HL-60/S4 (cell line): Measurements from ENCODE around the gene CGN.

Experiments used
- in situ Hi-C: fragments of 300-500 bp; cut with MboI; formaldehyde crosslinking; loops from 2 replicates; pipeline ENCODE4 v1.14.3; 2022; ENCODE audit warnings: low sequenced_read_pairs

Gene CGN, protein sequence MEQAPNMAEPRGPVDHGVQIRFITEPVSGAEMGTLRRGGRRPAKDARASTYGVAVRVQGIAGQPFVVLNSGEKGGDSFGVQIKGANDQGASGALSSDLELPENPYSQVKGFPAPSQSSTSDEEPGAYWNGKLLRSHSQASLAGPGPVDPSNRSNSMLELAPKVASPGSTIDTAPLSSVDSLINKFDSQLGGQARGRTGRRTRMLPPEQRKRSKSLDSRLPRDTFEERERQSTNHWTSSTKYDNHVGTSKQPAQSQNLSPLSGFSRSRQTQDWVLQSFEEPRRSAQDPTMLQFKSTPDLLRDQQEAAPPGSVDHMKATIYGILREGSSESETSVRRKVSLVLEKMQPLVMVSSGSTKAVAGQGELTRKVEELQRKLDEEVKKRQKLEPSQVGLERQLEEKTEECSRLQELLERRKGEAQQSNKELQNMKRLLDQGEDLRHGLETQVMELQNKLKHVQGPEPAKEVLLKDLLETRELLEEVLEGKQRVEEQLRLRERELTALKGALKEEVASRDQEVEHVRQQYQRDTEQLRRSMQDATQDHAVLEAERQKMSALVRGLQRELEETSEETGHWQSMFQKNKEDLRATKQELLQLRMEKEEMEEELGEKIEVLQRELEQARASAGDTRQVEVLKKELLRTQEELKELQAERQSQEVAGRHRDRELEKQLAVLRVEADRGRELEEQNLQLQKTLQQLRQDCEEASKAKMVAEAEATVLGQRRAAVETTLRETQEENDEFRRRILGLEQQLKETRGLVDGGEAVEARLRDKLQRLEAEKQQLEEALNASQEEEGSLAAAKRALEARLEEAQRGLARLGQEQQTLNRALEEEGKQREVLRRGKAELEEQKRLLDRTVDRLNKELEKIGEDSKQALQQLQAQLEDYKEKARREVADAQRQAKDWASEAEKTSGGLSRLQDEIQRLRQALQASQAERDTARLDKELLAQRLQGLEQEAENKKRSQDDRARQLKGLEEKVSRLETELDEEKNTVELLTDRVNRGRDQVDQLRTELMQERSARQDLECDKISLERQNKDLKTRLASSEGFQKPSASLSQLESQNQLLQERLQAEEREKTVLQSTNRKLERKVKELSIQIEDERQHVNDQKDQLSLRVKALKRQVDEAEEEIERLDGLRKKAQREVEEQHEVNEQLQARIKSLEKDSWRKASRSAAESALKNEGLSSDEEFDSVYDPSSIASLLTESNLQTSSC

GRCh38 chr1:151510957-151511635 lies at the start of gene CGN:
TSS of gene CGN (plus strand) at chr1:151511387. CDS start at chr1:151518520, 7,133 bp downstream.
- in situ Hi-C loops = no loop called here

- in situ Hi-C loops = no loop called here
Measured at GRCh38 chr1:151461694-151462093, 49.5 kb upstream of the CGN start.

- in situ Hi-C loops = no loop called here
Measured at GRCh38 chr1:151465026-151465425, 46.2 kb upstream of the CGN start.

GRCh38 chr1:151472856-151473731 lies 38.1 kb upstream of the CGN start:
- in situ Hi-C loops = no loop called here

DNA sequence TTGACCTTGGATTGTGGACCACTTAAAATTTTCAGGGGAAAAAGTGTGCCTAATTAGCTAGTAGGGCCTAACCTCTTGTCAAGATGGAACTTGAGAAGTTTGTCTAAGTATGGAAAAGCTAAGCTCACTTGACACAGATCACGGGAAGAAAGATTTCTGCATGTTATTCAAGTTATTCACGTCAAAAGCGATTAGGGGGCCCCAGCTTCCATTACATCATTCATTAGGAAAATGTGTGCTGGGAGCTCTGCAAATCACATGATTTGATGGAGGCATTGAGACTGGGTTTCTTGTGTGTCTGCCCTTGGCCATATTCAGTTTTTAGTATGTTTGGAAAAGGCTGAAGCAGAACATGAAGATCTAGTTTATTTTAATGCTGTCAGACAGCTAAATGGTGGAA lies 36.4 kb upstream of the CGN start:
- in situ Hi-C loops = no loop called here

DNA sequence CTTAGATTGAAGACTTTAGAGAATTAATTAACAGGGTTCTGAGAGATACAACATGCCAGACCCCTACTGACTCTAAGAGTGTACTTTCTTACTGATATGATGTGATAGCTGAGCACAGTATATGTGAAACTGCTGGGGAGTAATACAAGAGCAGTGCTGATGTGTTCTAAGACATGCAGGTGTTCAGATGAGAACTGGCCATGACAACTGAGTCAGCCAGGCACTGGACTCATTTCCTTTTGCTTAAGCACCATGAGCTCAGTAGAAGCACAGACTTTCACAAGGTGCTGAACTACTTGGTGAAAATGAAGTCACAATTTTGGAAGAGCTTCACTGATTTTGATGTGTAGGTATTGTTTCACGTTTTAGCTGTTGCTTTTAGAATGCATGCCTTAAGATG lies 36.0 kb upstream of the CGN start:
- in situ Hi-C loops = no loop called here

DNA sequence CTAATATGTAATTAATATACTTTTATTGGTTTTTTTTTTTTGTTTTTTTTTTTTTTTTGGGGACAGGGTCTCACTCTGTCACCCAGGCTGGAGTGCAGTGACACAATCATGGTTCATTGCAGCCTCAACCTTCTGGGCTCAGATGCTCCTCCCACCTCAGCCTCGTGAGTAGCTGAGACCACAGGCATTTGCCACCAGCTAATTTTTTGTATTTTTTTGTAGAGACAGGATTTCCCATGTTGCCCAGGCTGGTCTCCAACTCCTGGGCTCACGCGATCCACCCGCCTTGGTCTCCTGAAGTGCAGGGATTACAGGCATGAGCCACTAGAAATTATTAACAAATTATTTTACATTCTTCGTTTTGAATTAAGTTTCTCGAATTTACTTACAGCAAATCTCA lies 35.1 kb upstream of the CGN start:
- in situ Hi-C loops = no loop called here

DNA sequence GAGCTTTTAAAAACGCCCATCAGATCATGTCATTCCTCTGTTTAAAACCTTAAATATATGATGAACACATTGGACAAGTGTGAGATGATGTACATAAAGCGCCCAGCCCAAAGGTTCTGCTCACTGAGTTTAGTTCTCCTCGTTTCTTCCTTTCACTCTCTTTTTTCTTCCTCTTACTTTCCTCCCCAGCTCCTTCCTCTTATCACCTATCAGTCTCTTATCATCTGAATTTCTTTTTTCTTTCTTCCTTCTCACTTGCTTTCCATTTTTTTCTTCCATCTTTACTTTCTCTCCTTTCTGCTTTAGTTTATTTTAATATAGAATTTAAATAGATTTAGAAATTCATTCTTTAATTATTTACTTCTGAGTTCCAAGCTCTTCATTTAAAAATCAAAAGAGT lies 34.1 kb upstream of the CGN start:
- in situ Hi-C loops = no loop called here

GRCh38 chr1:151478140-151478812 lies 32.9 kb upstream of the CGN start:
- in situ Hi-C loops = no loop called here

DNA sequence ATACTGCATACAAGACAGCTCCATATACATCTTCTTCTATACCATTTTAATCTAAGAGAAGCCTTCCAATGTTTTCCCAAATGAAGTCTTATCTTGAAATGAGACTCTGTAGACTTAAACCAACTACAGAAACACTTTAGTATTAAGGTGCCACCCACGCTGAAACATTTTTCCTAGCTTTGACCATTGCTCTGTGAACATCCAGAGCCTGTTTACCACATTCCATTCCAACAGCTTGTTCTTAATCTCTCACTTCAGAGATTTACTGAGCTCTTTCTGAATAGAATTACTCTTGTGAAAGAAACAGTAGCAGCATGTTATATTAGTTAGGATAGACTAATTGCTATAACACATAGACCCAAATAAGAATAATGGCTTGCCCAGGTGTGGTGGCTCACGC lies 32.3 kb upstream of the CGN start:
- in situ Hi-C loops = no loop called here

DNA sequence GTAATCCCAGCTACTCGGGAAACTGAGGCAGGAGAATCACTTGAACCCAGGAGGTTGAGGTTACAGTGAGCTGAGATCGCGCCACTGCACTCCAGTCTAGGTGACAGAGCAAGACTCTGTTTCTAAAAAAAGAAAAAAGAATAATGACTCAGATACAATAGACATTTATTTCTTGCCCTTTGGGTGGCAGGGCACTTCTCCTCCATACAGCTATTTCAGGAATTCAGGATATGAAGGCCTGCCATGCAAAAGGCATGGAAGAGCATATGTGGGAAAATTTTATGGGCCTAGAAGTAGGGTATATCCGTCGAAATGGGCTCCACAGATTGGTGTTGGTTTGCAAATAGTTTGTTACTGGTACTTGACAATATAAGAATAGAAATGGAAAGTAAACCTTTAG lies 31.7 kb upstream of the CGN start:
- in situ Hi-C loops = no loop called here

DNA sequence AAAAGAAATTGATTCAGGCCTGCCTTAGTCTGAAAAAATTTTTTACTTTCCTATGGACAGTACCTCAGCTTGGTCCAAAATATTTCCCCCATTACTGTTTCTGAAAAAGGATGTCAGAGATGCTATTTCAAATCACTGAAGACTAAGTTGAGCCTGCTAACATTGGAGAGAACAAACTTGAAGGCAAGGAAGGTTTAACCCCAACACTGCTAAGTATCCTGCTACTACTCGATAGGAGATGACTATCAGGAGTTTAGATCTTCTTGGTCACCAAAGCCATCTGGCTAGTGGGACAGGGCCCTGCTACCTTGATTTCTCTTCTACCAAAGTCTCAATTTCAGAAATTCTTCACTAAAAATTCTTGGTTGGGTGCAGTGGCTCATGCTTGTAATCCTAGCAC lies 29.2 kb upstream of the CGN start:
- in situ Hi-C loops = no loop called here

DNA sequence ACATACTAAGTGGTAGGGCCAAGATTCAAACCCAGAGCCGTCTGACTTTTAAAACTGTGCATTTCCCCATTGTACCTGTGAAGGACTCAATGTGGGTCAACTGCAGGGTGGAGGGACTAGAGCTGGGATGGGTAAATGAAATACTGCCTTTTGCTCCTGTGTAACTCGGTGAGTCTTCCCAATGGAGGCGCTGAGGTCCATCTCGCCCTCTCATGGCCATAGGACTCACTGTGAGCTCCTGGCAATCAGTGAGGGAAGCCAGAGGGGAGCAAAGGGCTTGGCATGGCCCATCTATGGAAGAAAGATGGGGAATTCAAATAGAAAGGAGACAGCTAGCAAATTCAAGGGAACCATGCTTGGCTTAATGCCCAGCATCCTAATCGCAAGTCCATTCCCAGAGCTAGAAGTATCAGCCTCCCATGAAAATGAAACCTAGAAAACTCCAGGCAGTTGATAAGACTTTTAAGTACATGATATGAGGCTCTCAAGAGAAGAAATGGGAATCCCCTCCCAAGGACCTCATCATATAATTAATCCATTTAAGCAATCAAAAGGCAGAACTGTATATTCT lies 25.4 kb upstream of the CGN start:
- in situ Hi-C loops = no loop called here

DNA sequence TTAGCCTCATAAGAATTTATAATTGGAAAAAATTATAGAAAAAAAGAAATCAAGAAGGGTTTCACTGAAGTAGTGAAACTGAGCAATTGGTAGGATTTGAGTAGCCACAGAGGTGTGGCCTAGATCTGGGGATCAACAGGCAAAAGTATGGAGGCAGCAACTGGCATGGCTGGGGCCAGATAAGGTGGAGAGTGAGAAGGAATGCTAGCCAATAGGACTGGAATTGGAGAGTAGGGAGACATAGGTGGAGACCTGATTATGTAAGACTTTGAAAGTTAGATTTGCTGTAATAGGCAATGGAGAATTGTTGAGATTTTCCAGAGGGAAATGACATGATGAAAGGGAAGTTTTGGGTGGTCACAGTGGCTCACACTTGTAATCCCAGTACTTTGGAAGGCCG lies 24.6 kb upstream of the CGN start:
- in situ Hi-C loops = no loop called here

- in situ Hi-C loops = no loop called here
Measured at GRCh38 chr1:151491641-151492040, 19.5 kb upstream of the CGN start.

- in situ Hi-C loops = no loop called here
Measured at GRCh38 chr1:151492120-151492519, 19.1 kb upstream of the CGN start.

GRCh38 chr1:151493042-151493441 lies 18.1 kb upstream of the CGN start:
- in situ Hi-C loops = no loop called here

DNA sequence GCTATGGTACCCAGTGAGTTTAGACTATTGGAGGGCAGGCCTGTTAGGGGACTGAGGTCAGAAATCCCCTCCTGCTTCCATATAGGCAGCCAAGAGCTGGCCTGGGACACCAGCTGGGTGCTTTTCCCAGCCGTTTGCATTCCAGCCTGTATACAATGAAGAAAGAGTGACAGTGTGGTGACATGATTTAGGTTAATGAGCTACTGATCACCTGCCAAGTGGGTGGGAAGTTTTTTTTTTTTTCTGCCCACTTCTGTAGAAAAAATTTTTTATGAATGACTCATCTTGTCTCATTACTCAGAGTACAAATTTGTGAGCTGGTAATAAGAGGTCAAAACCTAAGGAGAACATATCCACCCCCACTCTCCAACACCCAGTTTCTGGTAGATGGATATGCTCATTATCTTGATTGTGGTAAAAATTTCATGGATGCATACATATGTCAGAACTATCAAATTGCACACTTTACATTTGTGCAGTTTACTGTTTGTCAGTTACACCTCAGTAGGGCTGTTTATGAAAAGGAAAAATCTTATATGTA lies 16.4 kb upstream of the CGN start:
- in situ Hi-C loops = no loop called here

GRCh38 chr1:151495316-151495715 lies 15.9 kb upstream of the CGN start:
- in situ Hi-C loops = no loop called here
